ENCODE measurements around the gene SYCN. TPM values are rescaled to one million over a fixed set of nuclear protein-coding genes. Genes with fewer than 3 reads are reported as not detected.

SYCN gene
- total RNA-seq, 1 experiment from 2014 or later = not detected

GRCh38 chr19:39182174-39182505 lies 21.9 kb downstream of the SYCN start:
- Histone ChIP-seq H3K9me2 (ENCODE audit: insufficient read depth) (no peaks in the 10 kb centered on the region), H3K27me3 (ENCODE audit: insufficient read depth, low read length) (no peaks in the 10 kb centered on the region), H3K9me3 (ENCODE audit: control insufficient read depth in 1 of 2, insufficient read depth in 1 of 2, low read depth in 1 of 2, low read length in 2 of 2) (no peaks in the 10 kb centered on the region), H2AFZ (ENCODE audit: low read depth, low read length, poor library complexity, severe bottlenecking) (no peak overlapping the region), H3K79me2 (ENCODE audit: insufficient read depth, low read length) (no peaks in the 10 kb centered on the region), H3K36me3 (ENCODE audit: control insufficient read depth in 1 of 2, insufficient read depth in 2 of 2, low read length in 2 of 2) (peaks cover 0 to 6% of the 10 kb centered on the region in 2 experiments; a peak in 2 of 4 replicates), H3K9ac (ENCODE audit: low read length) (no peak overlapping the region), H3K4me2 (ENCODE audit: low read length) (no peak overlapping the region), H3K4me1 (ENCODE audit: control insufficient read depth in 1 of 2, insufficient read depth in 2 of 2, low read length in 2 of 2) (peaks cover 0 to 2% of the 10 kb centered on the region in 2 experiments; a peak in 1 of 4 replicates), H3K27ac (ENCODE audit: low read depth, low read length) (no peak overlapping the region), H4K20me1 (ENCODE audit: insufficient read depth) (no peaks in the 10 kb centered on the region), H3K4me3 (replicated peaks in 1 of 2; ENCODE audit: low read depth in 1 of 2, low read length in 2 of 2) (no peak overlapping the region)
- intact Hi-C loops (cut with micrococcal nuclease) = no loop called here
- DNase-seq (ENCODE audit: low read depth, low spot score) (no peak), ATAC-seq (no peak)
- ChIA-PET POLR2A (no interaction called here), RAD21 (ENCODE audit: low non-redundant PET in 1 of 2, low total read pairs in 2 of 2, uncharacterized antibody in 2 of 2, unreplicated experiment in 2 of 2) (no interaction called here), CTCF (no interaction called here)
- TF ChIP-seq JUND (IDR thresholded peaks at IDR 0.05) (no peak), SP1 (IDR thresholded peaks at IDR 0.05; ENCODE audit: low read depth) (no peak), CEBPB (IDR thresholded peaks at IDR 0.05; ENCODE audit: low read depth) (no peak), REST (IDR thresholded peaks at IDR 0.05; ENCODE audit: low read depth) (no peak), EZH2 (IDR thresholded peaks at IDR 0.05) (no peak), ZFX (IDR thresholded peaks at IDR 0.05) (no peak), POLR2A (IDR thresholded peaks at IDR 0.05; ENCODE audit: borderline replicate concordance, extremely low read depth, insufficient read depth, insufficient read length) (no peak), MAX (IDR thresholded peaks at IDR 0.05) (no peak), ATF3 (IDR thresholded peaks at IDR 0.05) (no peak), ZNF274 (IDR thresholded peaks at IDR 0.05; ENCODE audit: low read depth, low read length) (no peak), CTCF (IDR thresholded peaks at IDR 0.05 in 2 of 3, conservative IDR thresholded peaks at IDR 0.05 in 1 of 3; ENCODE audit: borderline replicate concordance in 1 of 3, insufficient read depth in 1 of 3, low read depth in 2 of 3, low read length in 2 of 3) (no peak)
- BruUV-seq (replicated peaks) = no TSS peak

All from HCT116 (cell line).